Stimulated activated CD8-positive, alpha-beta memory T cell treated with anti-CD3 and anti-CD28 coated beads, Interleukin-12 subunit alpha, Interleukin-12 subunit beta, amount 100 ng/mL, for 24 hours (primary cell): Measurements from ENCODE around the gene KAT6B.
"Not testable (repeated sequence)": the region's sequence is repeated elsewhere in the genome, so short reads cannot be mapped to it uniquely, and the experiment has no call there.

ENCODE experiments used
- DNase-seq: peaks from one replicate; pipeline ENCODE4 v3.0.0-alpha.2; 2020; ENCODE audit errors: extremely low read depth

Gene KAT6B

DNA sequence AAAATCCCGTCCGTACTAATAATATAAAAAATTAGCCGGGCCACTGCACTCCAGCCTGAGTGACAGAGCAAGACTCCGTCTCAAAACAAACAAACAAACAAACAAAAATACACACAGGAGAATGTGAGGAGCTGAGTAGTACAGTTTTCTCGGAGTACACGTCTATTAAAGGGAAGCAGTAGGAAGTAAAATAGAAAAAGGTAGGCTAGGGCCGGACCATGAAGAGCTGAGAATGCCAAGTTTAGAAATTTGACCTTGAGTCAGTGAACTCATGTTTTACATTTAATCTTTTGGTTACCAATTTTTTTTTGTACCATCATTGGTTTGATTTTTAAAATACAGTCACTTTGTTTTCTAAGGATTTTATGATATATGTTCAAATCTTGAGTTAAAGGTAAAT is 64.1 kb downstream of the KAT6B start:
- DNase-seq: no peak

DNA sequence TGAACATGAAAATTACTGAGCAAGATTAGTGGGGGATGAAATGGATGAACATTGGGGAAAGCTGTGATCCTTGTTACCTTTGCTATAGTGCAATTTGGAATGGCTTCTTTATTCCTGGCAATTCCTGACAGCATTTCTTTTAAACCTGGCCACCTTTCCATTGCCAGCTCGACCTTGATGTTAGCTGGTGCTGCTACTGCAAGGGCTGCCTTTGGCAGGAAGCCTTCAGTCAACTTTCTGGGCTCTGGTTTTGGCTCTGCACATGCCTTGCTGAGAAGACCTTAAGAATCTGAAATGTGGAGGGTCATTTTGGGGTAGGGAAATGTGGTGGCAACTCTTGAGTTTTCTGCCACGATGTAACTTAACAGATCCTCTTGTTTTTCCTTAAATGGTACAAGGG is 64.7 kb downstream of the KAT6B start:
- DNase-seq: no peak

DNA sequence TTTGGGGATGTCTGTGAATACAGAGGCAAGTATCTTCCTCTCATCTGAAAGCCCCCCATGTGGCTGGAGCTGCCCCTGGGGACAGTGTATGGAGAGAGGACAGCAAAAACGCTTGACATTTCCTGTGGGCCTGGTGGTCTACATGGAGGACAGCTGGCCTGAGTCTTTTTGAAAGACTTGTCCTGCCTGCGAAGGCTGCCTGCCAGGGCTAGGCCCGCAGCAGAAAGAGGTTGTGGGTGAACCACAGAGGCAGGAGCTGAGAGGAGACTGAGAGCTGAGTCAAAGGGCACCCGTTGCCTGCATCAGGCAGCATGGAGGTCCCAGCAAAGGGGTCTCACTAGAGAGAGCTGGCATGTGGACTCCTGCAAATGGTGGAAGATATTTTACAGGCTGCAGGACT is 66.4 kb downstream of the KAT6B start:
- DNase-seq: no peak

DNA sequence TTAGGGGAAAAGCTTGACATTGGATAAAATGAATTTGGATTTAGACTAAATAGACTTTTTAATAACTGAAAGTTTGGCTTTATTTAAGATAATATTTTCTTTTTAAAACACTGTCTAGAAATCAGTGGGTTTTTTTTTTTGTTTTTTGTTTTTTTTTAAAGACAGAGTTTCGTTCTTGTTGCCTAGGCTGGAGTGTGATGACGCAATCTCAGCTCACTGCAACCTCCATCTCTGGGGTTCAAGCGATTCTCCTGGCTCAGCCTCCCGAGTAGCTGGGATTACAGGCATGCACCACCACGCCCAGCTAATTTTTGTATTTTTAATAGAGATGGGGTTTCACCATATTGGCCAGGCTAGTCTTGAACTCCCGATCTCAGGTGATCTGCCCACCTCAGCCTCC is 66.9 kb downstream of the KAT6B start:
- not testable (repeated sequence) for DNase-seq

DNA sequence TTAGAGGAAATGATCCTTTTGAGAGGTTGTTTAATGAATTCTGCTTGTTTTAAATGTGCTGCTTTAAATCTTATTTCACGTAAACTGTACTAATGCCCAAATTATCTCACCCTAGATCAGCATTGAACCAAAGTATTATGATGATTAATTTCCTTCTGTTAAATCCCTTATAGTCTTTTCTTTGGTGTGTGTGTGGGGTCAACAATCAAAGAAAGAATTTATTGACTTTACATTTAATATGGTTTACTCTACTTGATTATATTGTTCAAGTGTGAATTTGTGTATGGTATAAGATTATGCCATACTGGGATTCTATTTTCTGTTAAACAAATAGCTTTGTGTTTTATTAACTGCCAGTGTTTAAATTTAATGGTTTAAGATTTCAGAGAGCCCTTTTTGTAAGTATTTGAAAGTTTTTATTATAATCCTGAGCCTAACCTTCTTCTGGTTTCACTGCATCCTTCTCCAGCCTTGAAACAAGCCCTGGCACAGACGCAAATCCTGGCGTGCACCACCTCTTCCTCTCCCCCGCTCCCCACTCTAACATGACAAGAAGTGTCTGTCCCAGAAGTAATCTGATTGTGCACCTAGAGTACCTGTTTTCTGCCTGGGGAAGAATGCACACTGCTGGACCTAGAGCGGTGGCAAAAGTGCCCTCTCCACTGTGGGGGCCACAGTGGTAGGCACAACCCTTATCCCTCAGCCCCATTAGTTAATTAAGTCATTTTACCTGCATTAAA is 70.6 kb downstream of the KAT6B start:
- DNase-seq: no peak

DNA sequence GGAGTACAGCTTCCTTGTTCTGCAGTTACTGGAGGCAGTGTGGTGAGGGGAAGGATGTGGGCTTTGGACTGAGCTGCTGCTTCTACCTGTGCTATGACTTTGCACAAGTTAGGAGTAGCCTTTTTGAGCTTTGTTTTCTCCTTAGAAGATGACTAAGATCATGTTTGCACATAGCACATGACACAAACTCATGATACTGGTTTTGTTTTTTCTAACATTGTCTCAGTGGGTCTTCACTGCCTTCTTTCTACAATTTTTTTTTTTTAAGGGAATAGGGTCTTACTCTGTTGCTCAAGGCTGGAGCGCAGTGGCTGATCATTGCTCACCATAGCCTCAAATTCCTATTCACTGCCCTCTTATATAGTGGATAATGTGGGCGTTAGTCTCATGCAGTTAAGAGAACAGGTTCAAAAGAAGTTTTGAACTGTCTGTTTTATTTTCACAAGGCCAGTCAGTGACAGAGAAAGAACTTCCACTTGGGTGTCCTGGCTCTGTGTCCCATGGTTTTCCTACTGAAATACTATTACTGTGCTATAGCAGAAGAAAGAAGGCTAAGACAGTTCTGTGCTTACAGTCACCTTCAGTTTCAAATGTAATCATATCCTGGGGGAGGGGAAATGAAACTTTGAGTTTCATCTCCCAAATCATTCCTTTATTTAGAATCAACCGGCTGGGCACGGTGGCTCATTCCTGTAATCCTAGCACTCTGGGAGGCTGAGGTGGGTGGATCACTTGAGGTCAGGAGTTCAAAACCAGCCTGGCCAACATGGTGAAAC is 72.0 kb downstream of the KAT6B start:
- no peak for DNase-seq

DNA sequence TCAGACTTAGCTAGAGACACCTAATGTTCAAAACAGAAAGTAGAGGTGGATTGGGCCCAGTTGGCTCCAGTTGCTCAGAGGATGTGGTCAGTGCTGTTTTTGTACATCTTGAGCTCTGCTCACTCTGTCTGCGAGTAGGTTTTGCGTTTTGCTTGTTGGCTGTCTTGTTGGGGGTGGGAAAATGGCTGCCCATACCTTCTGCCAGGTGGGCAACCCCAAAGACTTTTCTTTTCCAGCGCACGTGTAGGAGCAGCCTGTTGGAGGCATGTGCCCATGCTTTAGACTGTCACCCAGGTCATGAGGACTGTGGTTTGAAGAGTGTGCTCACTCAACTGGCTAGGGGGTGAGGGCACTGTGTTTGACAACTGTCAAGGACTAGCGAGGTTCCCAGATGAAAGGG is 73.9 kb downstream of the KAT6B start:
- DNase-seq: peak; percentile 1

DNA sequence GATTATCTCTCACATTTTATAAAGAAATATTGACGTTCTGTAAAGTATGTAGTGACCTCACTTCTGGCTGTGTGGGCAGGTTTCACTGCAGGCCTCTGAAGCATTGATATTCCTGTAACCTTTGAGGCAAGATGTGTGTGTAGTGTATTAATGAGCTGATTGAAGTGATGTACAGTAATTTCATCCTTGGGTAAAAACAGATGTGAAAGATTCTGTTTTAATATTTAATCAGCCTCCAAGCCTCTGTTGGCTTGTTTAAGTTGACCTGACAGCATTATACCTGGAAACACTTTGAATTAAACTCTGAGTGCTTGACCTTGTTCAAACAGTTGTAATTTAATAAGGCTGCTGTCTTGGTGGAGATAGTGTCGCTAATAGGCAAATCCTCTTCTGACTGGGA is 74.9 kb downstream of the KAT6B start:
- DNase-seq: no peak

DNA sequence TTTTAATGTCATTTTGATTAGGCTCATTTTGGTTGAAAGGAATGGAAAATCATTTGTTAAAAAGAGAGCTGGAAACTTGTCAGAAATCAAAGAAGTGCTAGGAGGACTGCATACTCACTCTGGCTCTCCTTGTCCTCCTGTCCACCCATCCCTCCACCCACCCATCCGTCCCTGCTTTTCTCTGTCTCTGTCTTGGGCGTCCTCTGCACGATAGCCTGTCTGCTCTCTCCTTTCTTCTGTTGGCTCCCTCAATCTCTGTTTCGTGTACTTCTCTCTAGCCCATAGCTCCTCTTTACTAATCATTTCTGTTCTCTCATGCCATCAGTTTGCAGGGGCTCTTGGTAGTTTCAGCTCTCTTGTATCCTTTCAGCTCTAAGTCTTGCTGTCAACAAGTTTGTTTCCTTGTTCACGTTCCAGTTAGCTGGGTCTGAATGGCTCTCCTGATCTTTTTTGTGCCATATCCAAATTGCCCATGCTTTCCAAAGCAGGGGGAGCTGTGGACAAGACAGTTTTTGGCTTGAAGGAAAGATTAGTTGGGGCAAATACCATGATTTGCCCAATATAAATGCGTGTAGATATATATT is 75.6 kb downstream of the KAT6B start:
- DNase-seq: no peak

DNA sequence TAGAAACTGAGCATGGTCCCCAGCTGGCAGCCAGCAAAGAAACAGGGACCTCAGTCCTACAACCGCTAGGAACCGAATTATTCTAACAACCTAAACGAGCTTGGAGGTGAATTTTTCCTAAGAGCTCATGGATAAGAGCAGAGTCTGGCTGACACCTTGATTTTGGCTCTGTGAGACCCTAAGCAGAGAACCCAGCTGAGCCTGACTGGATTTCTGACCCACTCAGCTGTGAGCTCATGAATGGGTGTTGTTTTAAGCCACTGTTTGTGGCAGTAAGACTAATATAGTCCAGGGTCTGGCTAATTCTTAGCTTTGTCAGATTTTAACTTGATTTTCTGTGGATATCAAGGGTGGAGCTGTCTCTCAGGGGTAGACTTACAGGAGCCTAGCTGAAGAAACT is 77.1 kb downstream of the KAT6B start:
- DNase-seq: no peak

DNA sequence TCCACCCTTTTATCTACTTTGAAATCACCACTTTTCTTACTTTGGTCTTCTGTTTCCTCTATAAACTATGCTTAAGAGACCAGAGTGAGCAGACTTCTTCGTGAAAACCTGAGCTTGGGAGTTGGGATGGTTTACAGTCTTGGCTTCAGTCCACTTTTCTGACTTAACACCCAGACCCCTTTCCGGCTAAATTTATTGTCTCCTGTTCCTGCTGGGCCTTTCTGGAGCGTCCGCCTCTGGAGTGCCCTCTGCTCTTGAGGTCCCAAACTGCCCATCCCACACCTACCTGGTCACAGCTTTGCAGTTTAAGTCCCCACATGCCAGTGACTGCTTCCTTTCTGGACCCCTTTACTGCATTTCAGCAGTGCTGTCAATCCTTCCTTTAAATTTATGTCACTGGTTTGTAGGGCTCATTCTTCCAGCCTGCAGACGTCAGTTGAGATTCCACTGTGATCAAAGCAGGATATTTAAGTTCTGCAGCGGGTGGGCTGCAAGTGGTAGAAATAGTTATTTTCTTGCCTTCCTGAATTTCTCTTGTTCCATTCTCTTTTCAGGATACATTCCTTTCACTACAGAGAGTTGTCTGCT is 80.3 kb downstream of the KAT6B start:
- no peak for DNase-seq

DNA sequence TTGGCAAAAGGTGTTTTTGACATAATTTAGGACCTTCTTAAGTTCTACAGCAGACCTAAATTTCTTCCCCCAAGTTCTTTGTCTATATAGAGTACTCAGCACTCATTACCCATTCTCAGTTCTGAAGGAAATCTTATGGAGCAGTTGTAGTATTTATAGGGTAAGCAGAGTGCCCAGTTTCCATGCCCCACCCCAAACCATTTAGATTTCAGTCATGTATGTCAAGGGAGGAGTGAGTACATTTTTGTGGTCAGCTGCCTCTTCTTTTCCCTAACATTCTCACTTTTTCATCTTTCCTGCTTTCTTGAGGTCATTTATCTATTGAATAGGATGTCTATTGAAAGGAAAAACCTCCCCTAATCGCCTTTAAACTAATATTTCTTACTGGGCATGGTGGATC is 83.3 kb downstream of the KAT6B start:
- DNase-seq: no peak

DNA sequence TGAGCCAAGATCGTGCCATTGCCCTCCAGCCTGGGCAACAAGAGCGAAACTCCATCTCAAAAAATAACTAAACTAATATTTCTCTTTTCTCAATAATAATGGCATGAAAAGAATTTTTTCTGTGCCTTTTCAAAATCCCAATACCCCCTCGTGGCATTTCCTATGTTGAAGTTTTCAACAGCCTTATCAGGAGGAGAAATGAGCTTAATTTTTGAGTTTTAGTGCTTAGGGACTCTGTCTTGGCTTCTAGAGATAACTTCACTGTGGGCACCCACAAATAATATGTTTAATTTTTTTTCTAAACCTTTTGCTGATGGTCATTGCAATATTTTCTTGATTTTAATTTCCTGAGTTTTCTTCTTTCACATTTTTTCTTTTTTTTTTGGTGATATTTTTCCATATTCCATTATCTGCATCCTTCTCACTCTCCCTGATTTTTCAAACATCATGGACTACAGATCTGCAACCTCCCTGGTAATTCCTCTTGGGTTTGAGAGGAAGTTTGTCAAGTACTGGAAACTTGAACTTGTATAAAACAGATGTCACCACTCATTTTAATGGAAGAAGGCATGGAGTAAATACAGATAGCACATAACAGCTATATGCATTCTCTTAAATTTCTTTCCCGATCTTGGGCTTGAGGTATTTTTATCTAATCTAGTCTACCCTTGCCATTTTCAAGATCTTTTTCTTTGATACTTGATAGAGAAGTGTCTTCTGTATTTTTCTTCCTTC is 84.0 kb downstream of the KAT6B start:
- DNase-seq: no peak

DNA sequence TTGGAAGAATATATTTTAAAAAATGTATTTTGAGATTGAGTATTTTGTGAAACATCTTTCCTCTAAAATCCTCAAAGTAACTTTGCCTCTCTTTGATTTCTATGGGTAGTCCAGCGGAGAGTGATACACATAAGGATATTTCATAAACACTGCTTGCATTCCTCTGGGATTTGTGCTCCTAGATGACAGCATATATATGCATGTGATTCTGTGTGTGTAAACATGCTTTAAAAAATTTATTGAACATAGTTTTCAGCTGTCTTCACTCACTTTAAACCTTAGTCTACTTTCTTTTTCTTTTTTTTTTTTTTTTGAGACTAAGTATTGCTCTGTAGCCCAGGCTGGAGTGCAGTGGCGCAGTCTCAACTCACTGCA is 84.6 kb downstream of the KAT6B start:
- no peak for DNase-seq

DNA sequence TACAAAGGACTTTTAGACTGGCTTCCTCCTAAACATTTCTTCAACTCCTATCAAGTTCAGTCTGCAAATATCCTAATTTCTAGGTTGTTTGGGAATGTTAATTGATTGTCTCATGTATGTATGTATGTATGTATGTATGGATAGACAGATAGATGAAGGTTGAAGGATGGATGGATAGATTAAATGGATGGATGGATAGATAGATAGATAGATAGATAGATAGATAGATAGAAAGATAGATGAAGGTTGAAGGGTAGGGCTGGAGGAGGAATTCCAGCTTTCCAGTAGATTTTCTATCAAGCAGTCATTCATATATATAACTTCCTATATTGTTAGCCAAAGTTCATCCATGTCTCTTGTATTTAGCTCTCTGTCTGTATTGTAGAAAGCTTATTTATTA is 85.8 kb downstream of the KAT6B start:
- no peak for DNase-seq

DNA sequence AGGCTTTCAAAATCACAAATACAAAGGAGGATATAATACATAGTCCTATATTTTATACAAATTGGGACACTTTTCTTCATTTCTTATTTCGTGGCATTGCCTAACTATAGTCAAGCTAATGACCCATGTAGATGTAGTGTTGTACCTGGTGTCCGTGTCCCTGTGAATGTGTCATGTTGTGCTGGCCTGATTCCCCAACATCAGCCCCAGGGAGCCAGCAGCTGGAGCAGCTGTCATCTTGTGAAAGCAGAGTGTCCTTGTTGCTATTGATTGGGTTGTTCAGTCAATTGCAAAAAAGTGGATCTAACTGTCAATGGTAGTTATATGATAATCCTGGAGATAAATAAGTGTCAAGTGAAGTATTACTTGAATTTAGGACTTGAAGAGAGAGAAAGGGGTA is 86.3 kb downstream of the KAT6B start:
- no peak for DNase-seq

DNA sequence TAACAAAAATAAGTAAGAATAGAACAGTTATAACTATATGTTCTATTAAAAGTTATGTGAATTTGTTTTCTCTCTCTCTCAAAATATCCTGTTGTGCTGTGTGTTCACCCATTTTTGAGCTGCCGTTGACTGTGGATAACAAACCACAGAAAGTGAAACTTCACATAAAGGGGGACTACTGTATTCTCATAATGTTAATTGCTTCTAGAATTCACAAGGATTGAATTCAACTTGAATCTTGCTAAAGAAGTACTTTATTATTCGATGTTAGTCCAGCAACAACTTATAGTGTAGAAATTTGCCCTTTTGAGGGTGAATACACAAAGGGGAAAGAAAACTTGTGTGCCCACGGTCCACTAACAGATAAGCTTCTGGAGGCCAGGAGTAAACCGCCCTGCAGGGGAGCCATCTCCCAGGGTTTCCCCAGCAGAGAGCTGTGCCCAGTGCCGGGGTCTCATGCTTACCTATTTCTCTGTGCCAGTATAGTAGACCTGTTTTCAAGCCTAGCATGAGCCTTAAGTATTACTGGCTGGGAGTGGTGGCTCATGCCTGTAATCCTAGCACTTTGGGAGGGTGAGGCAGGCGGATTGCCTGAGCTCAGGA is 87.1 kb downstream of the KAT6B start:
- no peak for DNase-seq

DNA sequence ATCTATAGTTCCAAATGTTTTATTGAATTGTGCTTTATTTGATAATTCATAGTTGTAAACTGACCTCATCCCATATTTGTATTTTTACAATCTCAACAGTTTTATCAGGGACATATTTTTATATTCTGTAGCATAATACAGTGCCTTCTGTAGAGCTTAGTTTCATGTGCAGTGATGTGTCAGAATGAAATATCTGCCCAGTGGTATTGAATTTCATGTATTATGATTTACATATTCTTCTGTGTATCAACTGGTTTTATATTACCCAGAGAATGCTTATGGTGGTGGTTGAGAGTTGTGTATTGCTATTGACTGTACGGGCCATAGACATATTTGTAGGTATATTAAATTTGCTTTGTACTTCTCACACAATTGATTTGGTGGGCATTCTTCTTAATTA is 89.9 kb downstream of the KAT6B start:
- DNase-seq: no peak

DNA sequence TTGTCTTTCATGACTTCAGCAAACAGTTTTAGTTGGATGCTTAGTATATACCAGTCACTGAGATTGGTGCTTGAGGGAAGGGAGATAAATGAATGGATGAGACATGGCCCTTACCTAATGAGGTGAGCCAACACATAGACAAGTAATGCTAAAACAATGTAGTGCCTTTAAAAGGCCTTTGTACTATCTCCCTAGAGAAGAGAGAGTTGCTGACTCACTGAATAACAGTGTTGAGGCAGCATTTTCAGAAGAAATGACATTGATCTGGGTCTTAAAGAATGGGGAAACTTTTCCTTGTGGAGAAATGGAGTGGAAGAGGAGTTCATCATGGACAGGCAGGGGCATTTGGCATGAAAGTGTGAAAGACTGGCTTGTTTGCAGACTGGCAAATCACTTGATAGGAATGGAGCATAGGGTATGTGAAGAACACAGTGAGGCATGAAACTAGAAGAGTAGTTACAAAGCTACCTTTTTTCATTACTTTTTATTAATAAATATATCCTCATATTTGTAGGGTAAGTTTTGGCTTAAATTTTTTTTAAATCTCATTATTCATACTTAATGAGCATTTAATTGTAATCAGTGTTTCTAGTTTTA is 91.2 kb downstream of the KAT6B start:
- DNase-seq: no peak

DNA sequence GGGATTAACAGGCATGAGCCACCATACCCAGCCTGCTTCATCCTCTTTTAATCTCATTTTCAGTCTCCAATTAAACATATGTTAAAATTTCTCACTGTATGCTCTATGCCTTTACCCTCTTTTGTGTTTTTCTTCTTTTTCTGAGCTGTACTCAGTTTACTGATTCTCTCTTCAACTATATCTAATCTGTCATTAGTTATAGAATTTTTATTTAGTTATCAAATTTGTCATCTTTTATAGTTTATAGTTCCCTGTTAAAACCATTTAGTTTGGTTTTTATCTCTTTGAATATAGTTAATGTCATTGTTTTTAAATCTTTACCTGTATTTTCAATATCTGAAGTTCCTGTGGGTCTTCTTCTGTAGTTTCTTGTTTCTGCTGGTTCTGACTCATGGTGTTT is 93.3 kb downstream of the KAT6B start:
- no peak for DNase-seq

DNA sequence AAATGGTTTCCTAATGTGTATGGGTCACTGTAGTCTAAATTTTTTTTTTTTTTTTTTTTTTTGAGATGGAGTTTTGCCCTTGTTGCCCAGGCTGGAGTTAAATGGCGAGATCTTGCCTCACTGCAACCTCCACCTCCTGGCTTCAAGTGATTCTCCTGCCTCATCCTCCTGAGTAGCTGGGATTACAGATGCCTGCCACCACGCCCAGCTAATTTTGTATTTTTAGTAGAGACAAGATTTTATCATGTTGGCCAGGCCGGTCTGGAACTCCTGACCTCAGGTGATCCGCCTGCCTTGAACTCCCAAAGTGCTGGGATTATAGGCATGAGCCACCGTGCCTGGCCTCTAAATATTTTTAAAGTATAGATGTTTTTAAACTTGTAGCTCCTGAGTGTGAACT is 94.7 kb downstream of the KAT6B start:
- DNase-seq: not testable (repeated sequence)
